WTC11 (cell line): Measurements from ENCODE around the gene CDCP1.

ENCODE experiments used
- ZBTB21 ChIP-seq: sonication (generic); formaldehyde crosslinking; IDR thresholded peaks from 2 replicates; pipeline ENCODE4 v1.8.1; 2023; ENCODE audit warnings: mild to moderate bottlenecking, missing genetic modification reagents, borderline replicate concordance
- TF ChIP-seq, protein P1 (sequence below): fragments of 200-600 bp; IDR thresholded peaks from 2 replicates; pipeline ENCODE4 v1.8.0; 2022; ENCODE audit warnings: antibody characterized with exemption

DNA sequence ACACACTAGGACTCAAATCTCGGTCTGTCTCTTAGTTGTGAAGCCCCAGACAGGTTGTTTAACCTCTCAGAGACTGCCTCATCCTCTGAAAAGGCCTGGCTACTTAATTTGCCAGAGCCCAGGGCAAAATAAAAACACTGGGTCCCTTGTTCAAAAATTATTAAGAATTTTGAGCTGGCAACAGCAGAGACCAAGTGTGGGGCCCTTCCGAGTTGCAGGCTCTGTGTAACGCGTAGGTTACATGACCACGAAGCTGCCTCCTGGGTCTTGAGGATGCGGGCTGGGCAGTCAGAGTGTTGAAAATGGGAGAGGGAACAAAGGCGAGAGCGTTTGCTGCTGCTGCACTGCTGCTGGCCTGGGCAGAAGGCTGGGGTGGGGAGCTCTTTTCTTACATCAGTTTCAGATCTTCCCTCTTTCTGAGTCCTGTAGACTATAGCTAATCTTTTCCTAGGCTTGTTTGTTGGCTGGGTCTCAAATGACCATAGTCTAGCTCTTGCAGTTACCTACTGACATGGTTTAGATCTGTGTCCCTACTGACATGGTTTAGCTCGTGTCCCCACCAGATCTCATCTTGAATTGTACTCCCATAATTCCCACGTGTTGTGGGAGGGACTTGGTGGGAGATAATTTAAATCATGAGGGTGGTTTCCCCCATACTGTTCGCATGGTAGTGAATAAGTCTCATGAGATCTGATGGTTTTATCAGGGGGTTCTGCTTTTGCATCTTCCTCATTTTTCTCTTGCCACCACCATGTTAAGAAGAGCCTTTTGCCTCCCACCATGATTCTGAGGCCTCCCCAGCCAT is 70.2 kb downstream of the CDCP1 start:
- no peak for TF ChIP-seq ZBTB21 (CRISPR knock-in tag)
- TF ChIP-seq, protein P1, sequence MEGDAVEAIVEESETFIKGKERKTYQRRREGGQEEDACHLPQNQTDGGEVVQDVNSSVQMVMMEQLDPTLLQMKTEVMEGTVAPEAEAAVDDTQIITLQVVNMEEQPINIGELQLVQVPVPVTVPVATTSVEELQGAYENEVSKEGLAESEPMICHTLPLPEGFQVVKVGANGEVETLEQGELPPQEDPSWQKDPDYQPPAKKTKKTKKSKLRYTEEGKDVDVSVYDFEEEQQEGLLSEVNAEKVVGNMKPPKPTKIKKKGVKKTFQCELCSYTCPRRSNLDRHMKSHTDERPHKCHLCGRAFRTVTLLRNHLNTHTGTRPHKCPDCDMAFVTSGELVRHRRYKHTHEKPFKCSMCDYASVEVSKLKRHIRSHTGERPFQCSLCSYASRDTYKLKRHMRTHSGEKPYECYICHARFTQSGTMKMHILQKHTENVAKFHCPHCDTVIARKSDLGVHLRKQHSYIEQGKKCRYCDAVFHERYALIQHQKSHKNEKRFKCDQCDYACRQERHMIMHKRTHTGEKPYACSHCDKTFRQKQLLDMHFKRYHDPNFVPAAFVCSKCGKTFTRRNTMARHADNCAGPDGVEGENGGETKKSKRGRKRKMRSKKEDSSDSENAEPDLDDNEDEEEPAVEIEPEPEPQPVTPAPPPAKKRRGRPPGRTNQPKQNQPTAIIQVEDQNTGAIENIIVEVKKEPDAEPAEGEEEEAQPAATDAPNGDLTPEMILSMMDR: no peak
